Activated naive CD8-positive, alpha-beta T cell treated with anti-CD3 and anti-CD28 coated beads for 36 hours (primary cell): ENCODE measurements around the gene LINGO3. TPM values are rescaled to one million over a fixed set of nuclear protein-coding genes. Genes with fewer than 3 reads are reported as not detected.
"Not testable (repeated sequence)": the region's sequence is repeated elsewhere in the genome, so short reads cannot be mapped to it uniquely, and the experiment has no call there.

Experiments used
- DNase-seq: peaks from one replicate; pipeline ENCODE4 v3.0.0; 2021
- H3K27ac Mint-ChIP-seq: one replicate; pipeline ENCODE4 v1.8.0; 2022; ENCODE audit warnings: mild to moderate bottlenecking, moderate library complexity, mixed read lengths
- H3K27me3 Mint-ChIP-seq: one replicate; pipeline ENCODE4 v1.8.0; 2022; ENCODE audit warnings: mild to moderate bottlenecking, mixed read lengths
- H3K36me3 Mint-ChIP-seq: one replicate; pipeline ENCODE4 v1.8.0; 2021; ENCODE audit warnings: mild to moderate bottlenecking, mixed read lengths
- H3K4me1 Mint-ChIP-seq: one replicate; pipeline ENCODE4 v1.8.0; 2021; ENCODE audit warnings: mixed read lengths
- H3K4me3 Mint-ChIP-seq: one replicate; pipeline ENCODE4 v1.8.0; 2022; ENCODE audit warnings: mild to moderate bottlenecking, moderate library complexity, mixed read lengths
- H3K9me3 Mint-ChIP-seq: one replicate; pipeline ENCODE4 v1.8.0; 2022; ENCODE audit warnings: mixed read lengths
- total RNA-seq, 2 experiments: library from RNA; stranded (reverse); gene quantifications; one replicate each; pipeline ENCODE4 v1.2.3, GENCODE V29; 2021

LINGO3 gene
- total RNA-seq, 2 experiments from 2014 or later, result 0.28 TPM; not detected in 1

DNA sequence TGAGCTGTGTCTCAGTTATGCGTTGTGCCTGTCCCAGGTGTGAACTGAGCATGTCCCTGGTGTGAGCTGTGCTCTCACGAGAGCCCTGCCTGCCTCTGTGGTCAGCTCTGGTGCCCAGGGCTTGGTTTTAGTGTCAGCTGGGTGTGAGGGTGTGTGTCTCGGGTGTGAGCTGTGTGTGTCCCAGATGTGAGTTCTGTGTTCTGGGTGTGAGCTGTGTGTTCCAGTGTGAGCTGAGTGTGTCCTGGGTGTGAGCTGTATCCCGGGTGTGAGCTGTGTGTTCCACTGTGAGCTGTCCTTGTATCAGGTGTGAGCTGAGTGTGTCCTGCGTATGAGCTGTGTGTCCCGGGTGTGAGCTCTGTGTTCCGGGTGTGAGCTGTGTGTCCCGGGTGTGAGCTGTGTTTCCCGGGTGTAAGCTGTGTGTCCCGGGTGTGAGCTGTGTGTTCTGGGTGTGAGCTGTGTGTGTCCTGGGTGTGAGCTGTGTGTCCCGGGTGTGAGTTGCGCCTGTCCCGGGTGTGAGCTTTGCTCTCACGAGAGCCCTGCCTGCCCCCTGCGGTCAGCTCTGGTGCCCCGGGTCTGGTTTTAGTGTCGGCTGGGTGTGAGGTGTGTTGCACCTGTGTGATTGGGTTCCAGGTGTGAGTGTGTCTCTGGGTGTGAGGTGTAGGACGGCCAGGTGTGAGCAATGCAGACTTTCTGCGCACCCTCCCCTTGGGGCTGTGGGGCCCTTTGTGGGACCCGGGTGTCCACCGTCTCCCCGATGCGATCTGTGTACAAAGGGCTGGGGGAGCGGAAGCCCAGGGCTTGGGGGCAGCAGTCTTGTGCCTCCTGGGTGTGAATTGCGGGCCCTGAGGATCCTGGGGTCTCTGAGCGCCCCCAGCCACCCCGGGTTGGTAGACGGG, 18.9 kb downstream of the LINGO3 start:
- Mint-ChIP-seq H3K36me3 (no peaks in the 10 kb centered on the region), H3K4me1 (peaks cover 19% of the 10 kb centered on the region), H3K27me3 (peaks cover 13% of the 10 kb centered on the region), H3K4me3 (peak overlapping the region; percentile 81), H3K9me3 (no peaks in the 10 kb centered on the region), H3K27ac (no peak overlapping the region)
- no peak for DNase-seq

GRCh38 chr19:2288338-2288817, 19.6 kb downstream of the LINGO3 start:
- H3K4me3 Mint-ChIP-seq, result peak overlapping the region; percentile 81
- no peak overlapping the region for H3K27ac Mint-ChIP-seq
- no peaks in the 10 kb centered on the region for H3K9me3 Mint-ChIP-seq
- no peak for DNase-seq
- peaks cover 16% of the 10 kb centered on the region for H3K4me1 Mint-ChIP-seq
- peaks cover 13% of the 10 kb centered on the region for H3K27me3 Mint-ChIP-seq
- H3K36me3 Mint-ChIP-seq, result no peaks in the 10 kb centered on the region

GRCh38 chr19:2287585-2288337, 20.2 kb downstream of the LINGO3 start:
- no peak overlapping the region for H3K4me3 Mint-ChIP-seq
- peaks cover 13% of the 10 kb centered on the region for H3K27me3 Mint-ChIP-seq

DNA sequence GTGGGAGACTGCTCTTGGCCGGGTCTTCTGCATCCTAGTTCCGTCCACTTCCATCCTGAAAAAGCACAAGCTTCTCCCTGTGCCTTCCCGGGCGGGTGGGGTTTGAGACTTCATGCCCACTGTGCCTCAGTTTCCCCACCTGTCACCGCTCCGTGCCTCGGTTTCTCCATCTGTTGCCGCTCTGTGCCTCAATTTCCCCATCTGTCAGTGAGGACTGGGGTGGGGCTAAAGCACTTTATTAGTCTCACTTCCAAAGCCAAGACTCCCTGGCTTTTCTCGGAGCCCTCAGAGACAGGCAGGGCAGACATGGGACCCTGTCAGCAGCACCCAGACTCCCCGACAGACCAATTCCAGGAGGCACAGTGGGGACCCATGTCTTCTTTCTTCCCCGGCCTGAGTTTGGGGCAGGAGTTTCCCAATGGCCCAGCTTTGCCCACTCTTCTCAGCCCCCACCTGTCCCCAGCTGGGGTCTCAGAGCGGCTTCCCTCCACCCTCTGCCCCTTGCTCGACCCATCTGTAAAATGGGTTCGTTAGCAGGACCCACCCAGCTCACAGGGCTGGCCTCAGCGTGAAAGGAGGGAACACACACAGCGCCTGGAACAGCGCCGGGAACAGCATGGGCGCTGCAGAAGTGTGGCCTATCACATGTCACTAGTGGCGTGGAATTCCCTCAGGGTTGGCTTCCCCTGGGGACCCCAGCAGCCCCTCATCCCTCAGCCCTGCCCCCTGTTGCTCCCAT, 21.4 kb downstream of the LINGO3 start:
- H3K27ac Mint-ChIP-seq, result no peak overlapping the region
- peaks cover 13% of the 10 kb centered on the region for H3K27me3 Mint-ChIP-seq
- no peak for DNase-seq
- no peaks in the 10 kb centered on the region for H3K36me3 Mint-ChIP-seq
- no peak overlapping the region for H3K4me3 Mint-ChIP-seq
- H3K4me1 Mint-ChIP-seq, result peaks cover 23% of the 10 kb centered on the region
- H3K9me3 Mint-ChIP-seq, result no peaks in the 10 kb centered on the region

More at GRCh38 chr19:2287585-2288337, 20.2 kb downstream of the LINGO3 start:
- Mint-ChIP-seq H3K27ac (no peak overlapping the region), H3K4me1 (peaks cover 18% of the 10 kb centered on the region), H3K36me3 (no peaks in the 10 kb centered on the region), H3K9me3 (no peaks in the 10 kb centered on the region)
- no peak for DNase-seq

DNA sequence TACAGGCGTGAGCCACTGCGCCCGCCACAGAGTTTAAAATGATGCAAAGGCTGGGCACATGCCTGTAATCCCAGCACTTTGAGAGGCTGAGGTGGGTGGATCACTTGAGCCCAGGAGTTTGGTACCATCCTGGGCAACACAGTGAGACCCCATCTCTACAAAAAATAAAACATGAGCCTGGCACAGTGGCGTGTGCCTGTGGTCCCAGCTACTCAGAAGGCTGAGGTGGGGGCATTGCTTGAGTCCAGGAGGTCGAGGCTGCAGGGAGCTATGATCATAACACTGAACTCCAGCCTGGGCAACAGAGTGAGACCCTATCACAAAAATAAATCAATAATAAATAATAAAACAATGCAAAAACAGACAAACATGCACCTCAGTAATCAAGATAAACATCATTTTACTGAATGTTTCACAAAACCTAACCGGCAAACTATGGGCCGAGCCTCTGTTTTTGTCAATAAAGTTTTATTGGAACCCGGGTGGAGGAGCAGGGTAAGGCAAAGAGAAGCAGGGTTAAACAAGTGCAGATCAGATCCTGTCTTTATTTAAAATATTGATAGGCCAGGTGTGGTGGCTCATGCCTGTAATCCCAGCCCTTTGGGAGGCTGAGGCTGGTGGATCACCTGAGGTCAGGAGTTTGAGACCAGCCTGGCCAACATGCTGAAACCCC, 24.0 kb downstream of the LINGO3 start:
- Mint-ChIP-seq H3K9me3 (no peaks in the 10 kb centered on the region), H3K36me3 (no peaks in the 10 kb centered on the region), H3K27ac (no peak overlapping the region), H3K4me3 (no peak overlapping the region), H3K4me1 (peaks cover 15% of the 10 kb centered on the region), H3K27me3 (peaks cover 3% of the 10 kb centered on the region)
- DNase-seq, result no peak

GRCh38 chr19:2282862-2283237, 25.1 kb downstream of the LINGO3 start:
- peaks cover 9% of the 10 kb centered on the region for H3K4me1 Mint-ChIP-seq

DNA sequence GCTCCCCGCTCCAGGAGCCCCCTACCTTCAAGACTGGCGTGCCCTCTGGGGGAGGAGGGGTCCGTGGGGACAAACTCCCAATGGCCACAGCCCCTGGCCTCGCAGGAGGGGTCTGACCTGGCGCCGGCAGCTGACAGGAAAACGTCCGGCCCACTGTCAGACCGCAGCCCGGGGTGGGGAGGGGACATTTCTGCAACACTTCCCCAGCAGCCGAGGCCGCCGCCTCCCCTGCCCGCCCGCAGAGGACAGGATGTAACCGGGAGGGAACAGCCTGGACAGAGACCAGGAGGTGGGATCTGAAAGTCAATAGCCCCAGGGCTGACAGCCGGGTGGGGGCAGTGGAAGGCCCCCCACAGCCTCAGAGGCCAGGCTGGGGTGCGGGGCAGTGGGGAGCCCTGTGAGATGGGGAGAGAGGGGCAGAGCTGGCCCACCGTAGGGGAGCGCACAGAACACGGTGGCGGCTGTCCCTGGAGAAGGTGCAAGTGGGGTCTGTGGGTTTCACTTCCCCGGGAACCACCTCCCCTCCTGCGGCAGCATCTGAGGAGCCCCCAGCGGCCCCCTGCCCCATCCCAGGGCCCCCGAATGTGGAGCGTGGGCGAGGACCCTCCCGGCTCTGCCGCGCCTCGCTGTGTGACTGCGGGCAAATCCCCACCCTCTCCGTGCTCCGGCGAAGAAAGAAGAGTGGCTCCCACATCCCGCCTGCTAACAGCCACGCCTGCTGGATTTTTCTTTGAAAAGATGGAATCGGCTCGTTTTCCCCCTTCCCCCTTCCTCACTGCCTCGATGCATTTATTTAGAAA, 25.7 kb downstream of the LINGO3 start, which contains the start of gene PEAK3:
PEAK3 (minus strand) TSS at position 114 of the 800 bp plus-strand sequence. CDS start 1,244 bp downstream, outside the sequence.
- Mint-ChIP-seq H3K9me3 (no peaks in the 10 kb centered on the region), H3K27ac (no peak within 1 kb of the TSS), H3K4me3 (peak within 1 kb of the TSS; percentile 25), H3K4me1 (peaks cover 9% of the 10 kb centered on the region), H3K27me3 (no peaks in the 10 kb centered on the region), H3K36me3 (no peaks in the 10 kb centered on the region)
- no peak for DNase-seq

More at GRCh38 chr19:2282862-2283237, 25.1 kb downstream of the LINGO3 start:
- Mint-ChIP-seq H3K27ac (no peak overlapping the region), H3K9me3 (no peaks in the 10 kb centered on the region), H3K36me3 (no peaks in the 10 kb centered on the region), H3K4me3 (no peak overlapping the region), H3K27me3 (no peaks in the 10 kb centered on the region)
- no peak for DNase-seq

DNA sequence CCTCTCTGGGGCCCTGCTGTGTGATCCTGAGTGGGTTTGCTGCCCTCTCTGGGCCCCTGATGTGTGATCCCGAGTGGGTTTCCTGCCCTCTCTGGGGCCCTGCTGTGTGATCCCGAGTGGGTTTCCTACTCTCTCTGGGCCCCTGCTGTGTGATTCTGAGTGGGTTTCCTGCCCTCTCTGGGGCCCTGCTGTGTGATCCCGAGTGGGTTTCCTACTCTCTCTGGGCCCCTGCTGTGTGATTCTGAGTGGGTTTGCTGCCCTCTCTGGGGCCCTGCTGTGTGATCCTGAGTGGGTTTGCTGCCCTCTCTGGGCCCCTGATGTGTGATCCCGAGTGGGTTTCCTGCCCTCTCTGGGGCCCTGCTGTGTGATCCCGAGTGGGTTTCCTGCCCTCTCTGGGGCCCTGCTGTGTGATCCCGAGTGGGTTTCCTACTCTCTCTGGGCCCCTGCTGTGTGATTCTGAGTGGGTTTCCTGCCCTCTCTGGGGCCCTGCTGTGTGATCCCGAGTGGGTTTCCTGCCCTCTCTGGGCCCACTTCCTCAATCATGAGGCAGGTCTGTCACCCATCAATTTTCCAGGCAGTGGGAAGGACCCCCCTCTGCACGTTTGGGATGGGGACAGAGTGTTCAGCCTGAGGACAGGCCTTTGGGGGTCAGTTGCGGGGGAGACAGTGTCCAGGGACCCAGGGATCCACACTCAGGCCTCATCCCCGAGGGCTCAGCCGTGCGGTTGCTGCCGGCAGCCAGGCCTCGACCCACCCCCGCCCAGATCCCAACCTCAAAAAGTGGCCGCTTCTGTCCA, 26.5 kb downstream of the LINGO3 start:
- H3K27ac Mint-ChIP-seq, H3K4me1 Mint-ChIP-seq, H3K4me3 Mint-ChIP-seq, H3K36me3 Mint-ChIP-seq, H3K9me3 Mint-ChIP-seq, DNase-seq, H3K27me3 Mint-ChIP-seq: not testable (repeated sequence)

DNA sequence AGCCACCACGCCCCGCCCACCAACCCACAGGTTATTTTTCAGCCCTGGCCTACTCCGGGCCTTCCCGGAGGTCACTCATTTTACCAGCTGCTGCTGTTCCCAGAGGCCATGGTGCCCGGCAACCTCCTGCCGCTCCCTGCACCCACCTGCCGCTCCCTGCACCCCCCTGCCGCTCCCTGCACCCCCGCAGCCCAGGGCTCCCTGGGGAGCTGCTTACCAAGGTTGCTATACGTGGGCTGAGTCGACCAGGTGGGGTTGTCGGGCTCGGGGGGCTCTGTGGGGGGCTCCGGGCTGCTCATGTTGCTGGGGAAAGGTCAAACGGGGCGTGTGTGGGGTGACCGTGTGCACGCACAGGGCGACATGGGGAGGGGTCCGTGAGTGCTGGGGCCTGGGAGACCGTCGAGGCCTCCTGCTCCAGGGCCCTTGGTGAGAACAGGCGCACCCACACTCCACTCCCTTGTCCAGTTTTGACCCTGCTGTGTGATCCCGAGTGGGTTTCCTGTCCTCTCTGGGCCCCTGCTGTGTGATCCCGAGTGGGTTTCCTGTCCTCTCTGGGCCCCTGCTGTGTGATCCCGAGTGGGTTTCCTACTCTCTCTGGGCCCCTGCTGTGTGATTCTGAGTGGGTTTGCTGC, 27.2 kb downstream of the LINGO3 start:
- no peak for DNase-seq
- Mint-ChIP-seq H3K27me3 (no peaks in the 10 kb centered on the region), H3K4me1 (peaks cover 9% of the 10 kb centered on the region), H3K4me3 (no peak overlapping the region), H3K9me3 (no peaks in the 10 kb centered on the region), H3K27ac (no peak overlapping the region), H3K36me3 (no peaks in the 10 kb centered on the region)

- Mint-ChIP-seq H3K27ac (no peak overlapping the region), H3K27me3 (no peaks in the 10 kb centered on the region), H3K4me1 (peaks cover 22% of the 10 kb centered on the region), H3K4me3 (no peak overlapping the region), H3K36me3 (peaks cover 13% of the 10 kb centered on the region), H3K9me3 (no peaks in the 10 kb centered on the region)
- DNase-seq, result no peak
Observed at GRCh38 chr19:2278459-2279158, 29.3 kb downstream of the LINGO3 start.

DNA sequence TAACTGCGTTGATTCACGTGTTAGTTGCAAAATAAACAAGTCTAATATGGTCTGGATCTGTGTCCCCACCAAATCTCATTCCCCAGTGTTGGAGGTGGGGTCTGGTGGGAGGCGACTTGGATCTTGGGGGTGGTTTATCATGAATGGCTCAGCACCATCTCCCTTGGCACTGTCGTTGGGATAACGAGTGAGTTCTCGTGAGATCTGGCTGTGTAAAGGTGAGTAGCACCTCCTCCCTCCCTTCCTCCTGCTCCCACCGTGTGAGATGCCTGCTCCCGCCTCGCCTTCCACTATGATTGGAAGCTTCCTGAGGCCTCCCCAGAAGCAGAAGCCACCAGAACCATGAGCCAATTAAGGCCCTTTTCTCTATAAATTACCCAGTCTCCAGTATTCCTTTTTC, 30.8 kb downstream of the LINGO3 start:
- peaks cover 21% of the 10 kb centered on the region for H3K4me1 Mint-ChIP-seq
- no peaks in the 10 kb centered on the region for H3K27me3 Mint-ChIP-seq
- no peak overlapping the region for H3K4me3 Mint-ChIP-seq
- H3K27ac Mint-ChIP-seq, result peak overlapping the region; percentile 42
- peaks cover 23% of the 10 kb centered on the region for H3K36me3 Mint-ChIP-seq
- no peaks in the 10 kb centered on the region for H3K9me3 Mint-ChIP-seq
- DNase-seq, result no peak

- Mint-ChIP-seq H3K27me3 (no peaks in the 10 kb centered on the region), H3K36me3 (peaks cover 29% of the 10 kb centered on the region), H3K9me3 (no peaks in the 10 kb centered on the region), H3K4me3 (no peak overlapping the region), H3K4me1 (peaks cover 22% of the 10 kb centered on the region), H3K27ac (no peak overlapping the region)
- no peak for DNase-seq
Observed at GRCh38 chr19:2276429-2276986, 31.4 kb downstream of the LINGO3 start.
